Loucy (cell line): Measurements from ENCODE around the gene MYL5.
"Not testable (repeated sequence)": the region's sequence is repeated elsewhere in the genome, so short reads cannot be mapped to it uniquely, and the experiment has no call there.

Source experiments
- CTCF ChIP-seq: fragments of 200-600 bp; sonication (generic); conservative IDR thresholded peaks from 2 replicates; pipeline ENCODE4 v1.5.1; 2014; ENCODE audit warnings: mild to moderate bottlenecking, antibody characterized with exemption, low read length
- EZH2phosphoT487 ChIP-seq: fragments of 200-600 bp; IDR thresholded peaks from 2 replicates; pipeline ENCODE4 v1.6.1; 2018; ENCODE audit warnings: antibody characterized with exemption, mild to moderate bottlenecking, moderate library complexity, borderline replicate concordance

DNA sequence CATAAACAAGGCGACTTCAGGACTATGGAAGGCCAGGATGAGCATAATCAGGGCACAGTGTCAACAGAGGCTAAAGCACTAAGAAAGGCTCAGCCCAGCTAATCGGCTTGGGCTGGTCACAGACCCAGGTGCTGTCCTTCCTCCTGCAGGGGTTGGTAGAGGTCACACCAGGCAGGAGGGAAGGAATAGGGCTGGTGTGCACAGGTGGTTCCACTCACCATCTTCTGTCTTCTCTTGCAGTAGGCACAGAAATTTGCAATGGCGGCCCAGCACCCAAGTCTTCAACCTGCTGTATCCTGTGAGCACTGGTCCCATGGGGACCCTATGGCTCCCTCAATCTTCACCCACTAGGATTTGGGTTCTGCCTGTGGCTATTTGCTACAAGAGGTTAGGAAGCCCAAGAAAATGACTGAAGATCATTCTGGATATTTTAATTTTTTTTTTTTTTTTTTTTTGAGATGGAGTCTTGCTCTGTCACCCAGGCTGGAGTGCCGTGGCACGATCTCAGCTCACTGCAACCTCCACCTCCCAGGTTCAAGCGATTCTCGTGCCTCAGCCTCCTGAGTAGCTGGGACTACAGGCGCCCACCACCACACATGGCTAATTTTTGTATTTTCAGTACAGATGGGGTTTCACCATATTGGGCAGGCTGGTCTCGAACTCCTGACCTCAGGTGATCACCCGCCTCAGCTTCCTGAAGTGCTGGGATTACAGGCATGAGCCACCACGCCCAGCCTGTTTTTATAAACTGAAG, 4.4 kb upstream of the MYL5 start:
- TF ChIP-seq CTCF, EZH2phosphoT487: not testable (repeated sequence)
